Thyroid gland (tissue), 4 donors: ENCODE data around the gene CEP57L1. TPM values are rescaled to one million over a fixed set of nuclear protein-coding genes. Genes with fewer than 3 reads are reported as not detected.
A peak's percentile ranks its signal among the peaks of the same experiment; 100 is the strongest.

Source experiments
- DNase-seq, 2 donors: peaks; one replicate each; pipeline ENCODE4 v3.0.0-alpha.2; 2019
- H3K27ac ChIP-seq, 3 donors: fragments of 200-600 bp; sonication (generic); 1 replicate in 2 of 3; 2 replicates in 1 of 3; pipeline ENCODE4 v1.5.1; 2016 to 2019; ENCODE audit warnings: mild to moderate bottlenecking in 1 of 3, moderate library complexity in 1 of 3
- H3K27me3 ChIP-seq: fragments of 200-600 bp; sonication (generic); one replicate; pipeline ENCODE4 v1.5.1; 2019
- H3K36me3 ChIP-seq, 2 donors: fragments of 200-600 bp; sonication (generic); one replicate each; pipeline ENCODE4 v1.5.1; 2016 to 2019
- H3K4me1 ChIP-seq, 2 donors: fragments of 200-600 bp; sonication (generic); one replicate each; pipeline ENCODE4 v1.5.1; 2017 to 2019
- H3K4me3 ChIP-seq, 3 donors: fragments of 200-600 bp; sonication (generic); replicated peaks in 1 of 3; 1 replicate in 2 of 3; 2 replicates in 1 of 3; pipeline ENCODE4 v1.5.1; 2016; ENCODE audit warnings: mild to moderate bottlenecking in 1 of 3
- H3K9me3 ChIP-seq: fragments of 200-600 bp; sonication (generic); one replicate; pipeline ENCODE4 v1.5.1; 2017
- POLR2A ChIP-seq, 2 donors: fragments of 450-650 bp; IDR thresholded peaks; one replicate each; pipeline ENCODE4 v1.6.1; 2017; ENCODE audit warnings: antibody characterized with exemption in 2 of 2, mild to moderate bottlenecking in 2 of 2, moderate library complexity in 1 of 2
- WGBS, 2 donors: methylation state at CpG; one replicate each; pipeline ENCODE4 v1.1.5; 2017; 5-methylcytosine and 5-hydroxymethylcytosine counted together
- intact Hi-C: fragments of 100-400 bp; cut with DNase I; formaldehyde crosslinking; loops from one replicate; pipeline ENCODE4 v1.15.1; 2023
- total RNA-seq, 4 donors: library from RNA; depleted of rRNA; stranded (reverse); fragments of >200 nt; gene quantifications; one replicate each; pipeline ENCODE4 v1.2.3, GENCODE V29; 2016
- TF ChIP-seq, protein P1 (sequence below), 6 experiments: fragments of 200-600 bp in 3 of 6; fragments of 450-650 bp in 3 of 6; sonication (generic) in 3 of 6; IDR thresholded peaks; one replicate each; pipeline ENCODE4 v1.5.1; 2016 to 2019; ENCODE audit warnings: antibody characterized with exemption in 6 of 6, mild to moderate bottlenecking in 2 of 6, inconsistent platforms in 1 of 6, moderate library complexity in 1 of 6

The CEP57L1 gene
- total RNA-seq, 4 donors from 2014 or later, result 15.0 to 27.7 (median 19.5) TPM

DNA sequence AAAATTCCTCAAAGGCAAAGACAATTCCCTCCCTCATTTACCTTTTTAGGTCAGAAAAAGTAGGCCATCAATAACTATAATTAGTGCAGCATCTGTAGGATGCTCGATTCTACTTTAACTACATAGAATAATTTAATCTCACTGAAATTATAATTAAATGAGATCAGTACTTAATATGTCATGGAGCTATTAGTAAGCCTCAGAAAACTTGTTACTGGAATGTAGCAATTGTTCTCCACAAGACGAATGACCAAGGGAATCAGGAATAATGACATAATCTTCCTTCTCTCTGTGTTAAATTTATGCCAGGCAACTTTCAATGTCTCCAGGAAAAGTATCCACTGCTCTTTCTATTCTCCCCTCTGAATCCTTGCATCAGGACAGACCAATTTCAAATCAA, 34.7 kb upstream of the CEP57L1 start:
- DNase-seq, result no peak
- intact Hi-C loops, result loop anchor here (10.0 kb wide), 1 partner anchor 46 kb away; no protein-coding TSS in a partner anchor
- Histone ChIP-seq H3K4me3 (no peak overlapping the region), H3K4me1 (peaks cover 22 to 28% of the 10 kb centered on the region in 2 donors), H3K36me3 (no peaks in the 10 kb centered on the region), H3K27ac (peak overlapping the region in 2 of 3 donors; percentile 47 to 61), H3K9me3 (no peaks in the 10 kb centered on the region), H3K27me3 (no peaks in the 10 kb centered on the region)
- WGBS, 2 donors, result 70 to 79% methylated on average over 2 of the region's 2 CpGs
- no peak for TF ChIP-seq POLR2A (IDR thresholded peaks at IDR 0.05)
- TF ChIP-seq, protein P1, sequence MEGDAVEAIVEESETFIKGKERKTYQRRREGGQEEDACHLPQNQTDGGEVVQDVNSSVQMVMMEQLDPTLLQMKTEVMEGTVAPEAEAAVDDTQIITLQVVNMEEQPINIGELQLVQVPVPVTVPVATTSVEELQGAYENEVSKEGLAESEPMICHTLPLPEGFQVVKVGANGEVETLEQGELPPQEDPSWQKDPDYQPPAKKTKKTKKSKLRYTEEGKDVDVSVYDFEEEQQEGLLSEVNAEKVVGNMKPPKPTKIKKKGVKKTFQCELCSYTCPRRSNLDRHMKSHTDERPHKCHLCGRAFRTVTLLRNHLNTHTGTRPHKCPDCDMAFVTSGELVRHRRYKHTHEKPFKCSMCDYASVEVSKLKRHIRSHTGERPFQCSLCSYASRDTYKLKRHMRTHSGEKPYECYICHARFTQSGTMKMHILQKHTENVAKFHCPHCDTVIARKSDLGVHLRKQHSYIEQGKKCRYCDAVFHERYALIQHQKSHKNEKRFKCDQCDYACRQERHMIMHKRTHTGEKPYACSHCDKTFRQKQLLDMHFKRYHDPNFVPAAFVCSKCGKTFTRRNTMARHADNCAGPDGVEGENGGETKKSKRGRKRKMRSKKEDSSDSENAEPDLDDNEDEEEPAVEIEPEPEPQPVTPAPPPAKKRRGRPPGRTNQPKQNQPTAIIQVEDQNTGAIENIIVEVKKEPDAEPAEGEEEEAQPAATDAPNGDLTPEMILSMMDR (IDR thresholded peaks at IDR 0.05), result no peak

DNA sequence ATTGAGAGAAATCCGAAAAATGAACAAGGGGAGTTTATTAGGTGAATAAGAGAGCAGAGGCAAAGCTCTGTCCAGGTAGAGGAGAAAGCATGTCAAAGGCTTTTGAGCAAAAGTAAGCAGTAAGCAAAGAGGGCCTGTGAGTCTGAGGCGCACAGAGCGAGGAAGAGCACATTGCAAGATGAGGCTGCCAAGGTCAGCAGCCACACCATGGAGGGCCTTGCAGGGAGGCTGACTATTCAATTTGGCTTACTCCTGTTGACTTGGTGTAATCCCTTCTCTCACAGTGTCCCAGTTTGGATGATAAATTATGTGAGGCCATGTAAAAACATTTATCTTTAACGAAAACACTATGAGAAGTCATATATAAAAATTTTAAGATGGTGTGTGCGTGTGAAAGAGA, 33.1 kb upstream of the CEP57L1 start:
- Histone ChIP-seq H3K4me1 (peaks cover 22 to 28% of the 10 kb centered on the region in 2 donors), H3K9me3 (no peaks in the 10 kb centered on the region)
- 86 to 95% methylated on average over 5 of the region's 5 CpGs for WGBS, 2 donors

DNA sequence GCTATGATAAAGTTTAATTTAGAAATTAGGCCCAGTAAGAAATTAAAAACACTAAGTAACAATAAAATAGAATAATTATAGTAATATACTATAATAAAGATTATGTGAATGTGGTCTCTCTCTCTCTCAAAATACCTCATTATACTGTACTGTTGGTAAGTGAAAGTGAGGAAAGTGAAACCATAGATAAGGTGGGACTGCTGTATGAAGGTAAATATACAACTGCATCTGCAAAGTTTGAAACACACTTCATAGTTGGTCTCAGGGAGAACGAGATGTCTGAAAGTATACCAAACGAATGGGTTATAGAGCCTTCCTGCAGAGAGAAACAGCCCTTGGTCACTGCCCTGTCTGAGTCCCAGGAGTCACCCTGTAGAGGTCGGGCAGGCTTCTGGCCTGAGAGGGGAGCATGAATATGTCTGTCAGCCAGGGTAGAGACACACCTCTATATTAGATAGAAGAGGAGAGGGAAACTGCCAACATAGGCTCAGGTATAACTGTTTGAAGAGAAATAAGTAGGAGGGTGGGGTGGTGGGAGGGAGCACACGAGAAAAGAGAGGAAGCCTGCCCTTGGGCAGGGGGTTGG, 32.4 kb upstream of the CEP57L1 start:
- no peak overlapping the region for H3K4me3 ChIP-seq
- intact Hi-C loops, result loop anchor here (10.0 kb wide), 1 partner anchor 48 kb away; no protein-coding TSS in a partner anchor
- TF ChIP-seq POLR2A (IDR thresholded peaks at IDR 0.05), result no peak
- TF ChIP-seq, protein P1 (IDR thresholded peaks at IDR 0.05), result no peak
- H3K27me3 ChIP-seq, result no peaks in the 10 kb centered on the region
- no peak for DNase-seq
- peaks cover 22 to 28% of the 10 kb centered on the region in 2 donors for H3K4me1 ChIP-seq
- H3K27ac ChIP-seq, result no peak overlapping the region
- WGBS, 2 donors, result 90% methylated on average over 4 of the region's 4 CpGs
- H3K36me3 ChIP-seq, result no peaks in the 10 kb centered on the region
- H3K9me3 ChIP-seq, result no peaks in the 10 kb centered on the region

More for the DNA sequence above, 33.1 kb upstream of the CEP57L1 start:
- TF ChIP-seq, protein P1 (IDR thresholded peaks at IDR 0.05), result no peak
- no peak for TF ChIP-seq POLR2A (IDR thresholded peaks at IDR 0.05)
- Histone ChIP-seq H3K4me3 (no peak overlapping the region), H3K27me3 (no peaks in the 10 kb centered on the region), H3K36me3 (no peaks in the 10 kb centered on the region), H3K27ac (no peak overlapping the region)
- intact Hi-C loops, result loop anchor here (10.0 kb wide), 1 partner anchor 47 kb away; no protein-coding TSS in a partner anchor
- no peak for DNase-seq

DNA sequence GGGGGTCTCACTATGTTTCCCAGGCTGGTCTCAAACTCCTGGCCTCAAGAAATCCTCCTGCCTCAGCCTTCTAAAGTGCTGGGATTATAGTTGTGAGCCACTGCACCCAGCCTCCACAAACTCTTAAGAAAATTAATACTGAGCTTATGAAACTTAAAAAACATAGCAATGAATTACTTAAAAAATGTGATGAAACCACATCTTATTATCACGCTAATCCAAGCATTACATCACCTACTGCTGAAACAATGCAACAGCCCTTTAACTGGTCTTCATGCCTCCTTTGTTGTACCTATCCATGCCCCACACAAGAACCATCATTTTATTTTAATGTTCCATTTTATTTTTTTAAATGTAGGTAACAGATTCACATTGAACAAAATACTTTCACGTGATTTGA, 25.6 kb upstream of the CEP57L1 start:
- H3K4me3 ChIP-seq, result no peak overlapping the region
- H3K36me3 ChIP-seq, result no peaks in the 10 kb centered on the region
- 87 to 95% methylated on average over 2 of the region's 2 CpGs for WGBS, 2 donors
- no peak for DNase-seq
- intact Hi-C loops, result loop anchor here (5.0 to 10.0 kb wide), 3 partner anchors 55 to 527 kb away; partner anchors contain the start of gene ARMC2
- H3K4me1 ChIP-seq, result peaks cover 9 to 20% of the 10 kb centered on the region in 2 donors
- TF ChIP-seq, protein P1 (IDR thresholded peaks at IDR 0.05), result no peak
- TF ChIP-seq POLR2A (IDR thresholded peaks at IDR 0.05), result no peak
- H3K9me3 ChIP-seq, result no peaks in the 10 kb centered on the region
- H3K27me3 ChIP-seq, result no peaks in the 10 kb centered on the region
- H3K27ac ChIP-seq, result no peak overlapping the region
